Osteocyte (in vitro differentiated cells): ENCODE results near the gene DUSP6. TPM values are rescaled to one million over a fixed set of nuclear protein-coding genes. Genes with fewer than 3 reads are reported as not detected.

Source experiments
- DNase-seq: peaks from one replicate; pipeline ENCODE4 v3.0.0; 2021; ENCODE audit warnings: mixed read lengths; ENCODE audit not compliant: unreplicated experiment; ENCODE audit errors: extremely low spot score
- H3K27ac Mint-ChIP-seq: one replicate; pipeline ENCODE4 v1.8.0; 2021; ENCODE audit warnings: mild to moderate bottlenecking, mixed read lengths; ENCODE audit not compliant: unreplicated experiment
- H3K27me3 Mint-ChIP-seq: one replicate; pipeline ENCODE4 v1.8.0; 2021; ENCODE audit warnings: mixed read lengths; ENCODE audit not compliant: unreplicated experiment
- H3K36me3 Mint-ChIP-seq: one replicate; pipeline ENCODE4 v1.8.0; 2021; ENCODE audit warnings: mixed read lengths; ENCODE audit not compliant: unreplicated experiment
- H3K4me1 Mint-ChIP-seq: one replicate; pipeline ENCODE4 v1.8.0; 2021; ENCODE audit warnings: mixed read lengths; ENCODE audit not compliant: unreplicated experiment
- H3K4me3 Mint-ChIP-seq: one replicate; pipeline ENCODE4 v1.8.0; 2021; ENCODE audit warnings: mild to moderate bottlenecking, moderate library complexity, mixed read lengths; ENCODE audit not compliant: unreplicated experiment
- H3K9me3 Mint-ChIP-seq: one replicate; pipeline ENCODE4 v1.8.0; 2021; ENCODE audit warnings: mixed read lengths; ENCODE audit not compliant: unreplicated experiment
- CTCF ChIP-seq: fragments of 200-600 bp; sonication (generic); IDR thresholded peaks from 2 replicates; pipeline ENCODE4 v1.5.0; 2021; ENCODE audit warnings: antibody characterized with exemption, mild to moderate bottlenecking, moderate library complexity
- long read RNA-seq: library from polyadenylated mRNA; unstranded; transcript quantifications from one replicate; pipeline ENCODE4 v2.0.0, GENCODE V29; 2021
- total RNA-seq: library from RNA; stranded (reverse); gene quantifications from 2 replicates; pipeline ENCODE4 v1.2.1, GENCODE V29; 2021

DUSP6 gene
- 30.2 and 55.1 TPM in 2 replicates for total RNA-seq
- long read RNA-seq, full-length matches to known transcripts, result 60 of 66 reads
- long read RNA-seq, partial matches to known transcripts, result 2 of 66 reads
- long read RNA-seq, other reads (novel, unspliced or antisense), result 4 of 66 reads

- peak within 1 kb of the TSS; percentile 99 for H3K27ac Mint-ChIP-seq
- H3K4me1 Mint-ChIP-seq, result peaks cover 63% of the 10 kb centered on the region
- no peak for TF ChIP-seq CTCF
- peaks cover 19% of the 10 kb centered on the region for H3K36me3 Mint-ChIP-seq
- DNase-seq, result peak; percentile 97
- no peaks in the 10 kb centered on the region for H3K9me3 Mint-ChIP-seq
- peak within 1 kb of the TSS; percentile 95 for H3K4me3 Mint-ChIP-seq
- no peaks in the 10 kb centered on the region for H3K27me3 Mint-ChIP-seq
These were observed at the start of gene DUSP6 for GRCh38 chr12:89352492-89353187. Gene DUSP6 (minus strand): TSS chr12:89352501. CDS start chr12:89352039, 462 bp downstream.

DNA sequence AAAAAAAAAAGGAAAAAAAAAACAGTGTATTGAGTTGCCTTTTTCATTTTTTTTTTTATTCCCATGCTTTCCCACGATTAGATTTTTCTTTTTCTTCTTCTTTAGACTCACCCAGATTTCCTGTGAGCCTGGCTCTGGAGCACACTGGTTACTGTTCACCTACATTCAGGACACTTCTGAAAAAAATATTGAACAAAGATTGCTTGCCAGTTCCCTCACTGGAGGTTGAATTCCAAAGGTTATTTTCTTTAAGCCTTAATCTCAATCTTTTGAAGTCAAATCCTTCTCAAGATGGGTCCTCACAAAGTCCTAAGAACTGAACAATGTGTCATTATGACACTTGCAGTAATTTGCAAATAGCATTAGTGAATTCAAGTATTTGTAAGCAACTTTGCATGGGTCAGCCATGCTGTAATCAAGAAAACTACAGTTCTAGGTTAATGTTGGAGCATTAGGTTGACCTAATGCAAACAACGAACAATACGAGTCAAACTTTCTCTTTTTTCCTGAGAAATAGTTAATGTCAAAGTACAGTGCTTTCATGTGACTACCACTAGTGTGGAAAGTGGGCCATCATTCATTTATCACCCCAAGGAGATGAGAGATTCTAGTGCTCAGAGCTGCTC lies 49.2 kb upstream of the DUSP6 start:
- DNase-seq, result no peak
- no peak overlapping the region for H3K27ac Mint-ChIP-seq
- H3K9me3 Mint-ChIP-seq, result no peaks in the 10 kb centered on the region
- no peaks in the 10 kb centered on the region for H3K4me1 Mint-ChIP-seq
- H3K36me3 Mint-ChIP-seq, result no peaks in the 10 kb centered on the region
- no peak for TF ChIP-seq CTCF
- no peak overlapping the region for H3K4me3 Mint-ChIP-seq
- H3K27me3 Mint-ChIP-seq, result no peaks in the 10 kb centered on the region

- DNase-seq, result no peak
- no peaks in the 10 kb centered on the region for H3K27me3 Mint-ChIP-seq
- no peak overlapping the region for H3K4me3 Mint-ChIP-seq
- no peak for TF ChIP-seq CTCF
- H3K27ac Mint-ChIP-seq, result no peak overlapping the region
- H3K9me3 Mint-ChIP-seq, result no peaks in the 10 kb centered on the region
- H3K36me3 Mint-ChIP-seq, result no peaks in the 10 kb centered on the region
- H3K4me1 Mint-ChIP-seq, result no peaks in the 10 kb centered on the region
These were observed 48.1 kb upstream of the DUSP6 start for GRCh38 chr12:89400415-89400814.

GRCh38 chr12:89395712-89396111 lies 43.4 kb upstream of the DUSP6 start:
- H3K4me3 Mint-ChIP-seq, result no peak overlapping the region
- no peak overlapping the region for H3K27ac Mint-ChIP-seq
- H3K9me3 Mint-ChIP-seq, result no peaks in the 10 kb centered on the region
- no peak for TF ChIP-seq CTCF
- no peaks in the 10 kb centered on the region for H3K27me3 Mint-ChIP-seq
- peaks cover 2% of the 10 kb centered on the region for H3K36me3 Mint-ChIP-seq
- H3K4me1 Mint-ChIP-seq, result peaks cover 9% of the 10 kb centered on the region
- no peak for DNase-seq

DNA sequence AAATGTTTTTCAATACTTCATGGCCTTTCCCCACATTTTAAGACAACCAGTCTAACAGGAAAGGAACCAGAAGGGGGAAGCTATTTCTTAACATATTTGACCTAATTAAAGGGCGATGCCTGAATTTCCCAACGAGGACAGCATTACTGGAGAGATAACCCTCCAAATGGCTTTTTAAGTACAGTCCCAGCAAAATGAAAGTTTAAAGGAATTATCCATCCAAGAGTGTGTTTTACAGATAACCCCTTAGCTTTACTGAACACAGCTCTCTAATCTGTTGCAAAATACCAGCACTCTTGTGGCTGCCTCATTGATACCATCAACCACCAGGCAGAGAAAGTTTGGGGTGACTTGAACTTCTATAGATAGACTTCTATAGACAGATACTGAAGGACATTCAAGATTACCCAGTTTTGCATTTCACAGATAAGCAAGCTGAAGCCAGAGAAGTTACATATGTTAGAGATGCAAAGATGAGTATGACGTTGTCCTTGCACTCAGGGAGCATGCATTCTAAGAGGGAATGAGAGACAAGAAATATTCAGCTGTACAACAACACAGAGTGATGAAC lies 41.3 kb upstream of the DUSP6 start:
- H3K36me3 Mint-ChIP-seq, result peaks cover 2% of the 10 kb centered on the region
- no peak for TF ChIP-seq CTCF
- DNase-seq, result no peak
- H3K9me3 Mint-ChIP-seq, result no peaks in the 10 kb centered on the region
- H3K27me3 Mint-ChIP-seq, result no peaks in the 10 kb centered on the region
- H3K4me1 Mint-ChIP-seq, result peaks cover 20% of the 10 kb centered on the region
- no peak overlapping the region for H3K27ac Mint-ChIP-seq
- no peak overlapping the region for H3K4me3 Mint-ChIP-seq
